ENCODE data around the gene PGAP6.
"Not testable (repeated sequence)": the region's sequence is repeated elsewhere in the genome, so short reads cannot be mapped to it uniquely, and the experiment has no call there.

PGAP6 gene

DNA sequence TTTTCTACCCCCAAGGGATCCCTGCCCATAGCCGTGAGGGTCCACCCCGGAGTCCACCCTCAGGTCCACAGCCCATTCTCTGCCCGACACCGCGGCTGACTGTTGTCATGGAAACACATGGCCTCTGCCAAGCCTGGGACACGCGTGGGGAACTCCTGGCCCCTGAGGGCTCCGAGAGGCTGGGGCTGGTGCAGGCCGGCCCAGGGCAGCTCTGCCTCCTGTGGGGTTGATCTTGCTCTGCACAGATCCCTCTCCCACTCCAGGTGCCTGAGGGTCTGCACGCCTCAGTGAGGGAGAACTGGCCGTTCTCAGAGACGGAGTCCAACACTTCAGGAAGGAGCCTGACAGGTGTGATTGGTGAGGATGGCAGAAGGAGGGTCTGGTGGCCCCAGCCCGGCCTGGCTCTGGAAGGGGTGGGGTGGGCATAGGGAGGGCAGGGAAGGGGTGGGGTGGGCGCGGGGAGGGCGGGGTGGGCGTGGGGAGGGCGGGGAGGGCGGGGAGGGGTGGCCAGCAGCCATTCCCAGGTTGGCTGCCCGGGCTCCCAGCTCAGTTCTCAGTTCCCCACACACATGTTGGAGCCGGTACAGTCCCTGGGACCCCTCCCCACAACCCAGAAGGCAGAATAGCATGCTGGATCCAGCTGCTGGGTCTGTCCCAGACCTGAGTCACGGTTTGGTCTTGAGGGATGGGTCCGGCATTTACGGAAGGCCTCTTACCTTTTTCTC is 17.9 kb downstream of the PGAP6 start:
- no peak for DNase-seq

DNA sequence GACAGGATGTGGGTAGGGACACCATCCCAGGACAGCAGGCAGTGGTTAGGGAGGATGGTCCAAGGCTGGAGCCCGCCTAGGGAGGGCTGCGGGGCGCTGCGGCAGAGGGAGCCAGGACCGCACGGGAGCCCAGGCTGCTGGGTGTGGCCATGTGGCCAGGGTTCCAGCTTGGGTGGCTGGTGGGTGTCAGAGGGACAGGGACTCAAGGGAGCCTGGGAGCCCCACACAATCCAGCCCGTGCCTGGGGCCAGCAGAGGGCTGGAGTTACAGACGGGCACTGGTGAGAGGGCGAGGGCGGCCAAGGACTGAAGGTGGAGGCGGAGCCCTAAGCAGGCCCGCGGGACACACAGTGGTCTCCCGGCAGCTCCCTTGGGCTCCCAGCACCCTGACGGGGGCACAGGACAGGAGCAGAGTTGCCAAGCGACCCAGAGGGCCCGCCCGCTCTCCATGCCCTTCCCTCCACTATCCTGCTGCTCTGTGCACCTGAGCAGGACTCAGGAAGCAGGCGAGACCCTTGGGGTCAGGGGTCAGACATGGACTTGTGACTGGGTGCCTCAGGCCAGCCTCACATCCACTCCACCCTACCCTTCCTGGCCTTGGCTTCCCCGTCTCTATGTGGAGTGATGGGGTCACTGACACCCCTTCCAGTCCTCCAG is 18.5 kb downstream of the PGAP6 start:
- no peak for DNase-seq

DNA sequence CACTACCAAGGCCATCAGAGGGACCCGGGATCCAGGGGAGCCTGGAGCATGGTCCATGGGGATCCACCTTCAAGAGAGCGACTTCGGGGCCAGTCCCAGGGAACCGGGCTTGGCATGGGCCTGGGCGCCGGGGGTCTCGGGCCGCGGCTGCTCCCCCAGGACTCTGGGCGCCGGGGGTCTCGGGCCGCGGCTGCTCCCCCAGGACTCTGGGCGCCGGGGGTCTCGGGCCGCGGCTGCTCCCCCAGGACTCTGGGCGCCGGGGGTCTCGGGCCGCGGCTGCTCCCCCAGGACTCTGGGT is 19.1 kb downstream of the PGAP6 start:
- DNase-seq = not testable (repeated sequence)

DNA sequence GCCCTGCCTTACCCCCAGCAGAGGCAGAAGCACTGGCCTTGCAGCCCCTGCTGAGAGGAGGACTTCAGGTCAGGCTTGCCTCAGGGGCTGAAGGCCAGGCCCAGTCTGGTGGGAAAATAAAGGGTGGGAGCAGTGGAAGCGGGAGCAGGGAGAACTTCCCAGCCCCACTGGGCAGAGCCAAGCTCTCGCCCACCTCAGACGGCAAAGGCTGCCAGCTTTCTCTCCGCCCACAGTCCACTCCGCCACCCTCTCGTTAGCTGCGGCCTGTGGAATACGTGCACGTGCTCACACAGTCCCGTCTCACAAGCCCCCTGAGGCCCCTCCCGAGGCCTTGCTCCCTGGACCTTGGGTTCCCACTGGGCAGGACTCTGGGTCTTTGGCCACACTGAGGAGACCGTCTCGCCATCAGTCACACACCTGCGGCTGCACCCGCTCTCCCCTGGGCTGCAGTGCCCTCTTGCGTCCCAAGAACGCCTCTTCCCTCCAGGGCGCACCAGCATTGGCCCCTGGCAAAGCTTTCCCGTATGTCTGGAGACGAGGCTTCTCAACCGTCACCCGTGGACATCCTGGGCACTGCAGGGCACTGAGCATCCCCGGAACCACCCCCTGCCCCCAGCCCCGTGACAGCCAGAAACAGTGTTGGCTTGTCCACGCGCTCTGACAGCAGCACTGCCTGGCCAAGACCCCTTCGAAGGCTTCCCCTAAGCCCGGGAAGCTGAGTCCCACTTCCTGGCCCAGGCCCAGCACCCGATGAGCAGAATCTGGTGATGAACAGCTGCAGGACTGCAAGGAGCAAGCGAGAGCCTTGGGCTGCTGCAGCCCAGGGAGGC is 19.7 kb downstream of the PGAP6 start:
- peak; percentile 68 for DNase-seq

DNA sequence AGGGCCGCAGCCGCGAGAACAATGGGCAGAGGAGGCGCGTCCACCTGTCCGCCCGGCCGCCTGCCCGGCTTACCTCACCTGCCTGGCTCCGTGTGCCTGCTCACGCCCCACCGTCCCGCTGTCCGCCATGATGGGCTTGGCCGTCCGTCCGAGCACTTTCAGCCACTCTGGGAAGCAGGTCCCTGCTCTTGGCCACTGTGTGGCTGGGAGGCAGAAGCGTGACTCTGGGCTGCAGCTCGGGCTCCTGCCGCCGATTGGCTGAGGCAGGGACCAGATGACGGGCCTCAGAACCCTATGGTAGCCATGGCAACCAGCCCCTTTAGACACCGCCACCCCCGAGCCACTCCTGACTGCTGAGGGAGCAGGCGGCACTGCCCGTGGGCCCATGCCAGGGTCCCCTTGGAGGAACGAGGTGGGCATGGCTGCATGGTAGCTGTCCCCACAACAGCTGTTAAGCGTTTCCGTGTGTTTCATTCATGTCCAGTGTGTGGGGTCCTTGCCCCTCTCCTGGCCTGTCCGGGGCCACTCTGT is 20.4 kb downstream of the PGAP6 start:
- DNase-seq = no peak

DNA sequence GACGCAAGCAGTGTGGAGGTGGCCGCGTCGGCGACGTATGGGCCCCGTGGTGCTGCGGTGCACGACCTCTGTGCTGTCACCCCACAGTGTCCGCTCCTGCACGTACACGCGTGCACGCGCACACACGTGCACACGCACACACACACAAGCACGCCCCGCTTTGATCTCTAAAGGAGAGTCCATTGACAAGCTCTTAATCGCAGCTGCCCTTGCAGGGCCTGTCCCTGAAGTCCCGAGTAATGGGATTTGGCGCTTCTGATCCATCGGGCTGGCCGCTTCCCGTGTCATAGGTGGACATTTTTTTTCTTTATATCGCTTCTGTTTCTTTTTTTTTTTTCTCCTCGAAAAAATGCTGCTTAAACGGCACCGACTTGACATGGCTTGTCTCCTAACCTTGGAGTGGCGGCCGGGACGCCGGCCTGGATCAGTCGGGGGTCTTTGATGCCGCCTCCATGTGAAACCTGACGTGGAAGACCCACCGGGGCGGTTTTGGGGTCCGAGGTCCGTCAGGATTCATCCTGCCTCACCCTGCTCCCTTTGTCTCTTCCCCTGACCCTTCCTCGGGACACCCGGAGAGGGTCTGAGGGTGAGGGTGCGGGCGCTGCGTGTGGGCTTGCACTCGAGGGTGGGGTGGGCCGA is 21.0 kb downstream of the PGAP6 start:
- no peak for DNase-seq

DNA sequence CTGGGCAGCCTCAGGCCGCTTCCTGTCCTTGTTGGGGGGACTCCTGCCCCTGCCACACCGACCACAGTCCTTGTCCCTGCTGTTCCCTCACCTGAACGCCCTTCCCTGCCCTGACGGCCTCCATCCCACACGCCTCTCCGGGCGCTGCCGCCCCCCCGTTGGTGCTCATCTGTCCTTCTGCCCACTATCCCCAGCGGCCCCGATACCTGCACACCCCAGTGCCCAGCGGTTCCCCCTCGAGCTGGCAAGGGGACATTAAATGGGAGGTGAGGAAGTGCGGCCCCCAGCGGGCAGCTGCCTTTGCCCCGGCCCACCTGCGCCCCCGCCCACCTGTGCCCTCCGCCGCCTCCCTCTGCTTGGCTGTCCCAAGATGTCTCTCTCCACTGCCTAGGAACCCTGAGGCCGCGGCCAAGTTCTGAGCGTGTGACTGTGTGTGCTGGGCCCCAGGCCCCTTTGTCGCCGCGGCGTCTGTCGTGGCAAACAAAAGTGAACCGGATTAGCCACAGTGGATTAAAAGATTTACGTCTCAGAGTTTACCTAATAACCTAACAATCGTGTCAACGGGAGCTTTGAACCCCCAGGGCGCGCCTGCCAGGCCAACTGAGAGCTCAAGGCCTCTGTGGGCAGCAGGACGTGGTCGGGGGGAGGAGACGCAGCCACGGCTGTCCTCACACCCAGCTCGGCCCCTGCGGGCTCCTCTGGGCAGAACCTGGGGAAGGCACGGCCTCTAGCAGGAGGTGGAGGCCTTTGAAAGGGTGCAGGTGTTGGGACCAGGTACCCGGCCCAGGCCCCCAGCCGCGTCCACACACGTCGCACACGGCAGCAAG is 21.7 kb downstream of the PGAP6 start:
- DNase-seq = no peak

DNA sequence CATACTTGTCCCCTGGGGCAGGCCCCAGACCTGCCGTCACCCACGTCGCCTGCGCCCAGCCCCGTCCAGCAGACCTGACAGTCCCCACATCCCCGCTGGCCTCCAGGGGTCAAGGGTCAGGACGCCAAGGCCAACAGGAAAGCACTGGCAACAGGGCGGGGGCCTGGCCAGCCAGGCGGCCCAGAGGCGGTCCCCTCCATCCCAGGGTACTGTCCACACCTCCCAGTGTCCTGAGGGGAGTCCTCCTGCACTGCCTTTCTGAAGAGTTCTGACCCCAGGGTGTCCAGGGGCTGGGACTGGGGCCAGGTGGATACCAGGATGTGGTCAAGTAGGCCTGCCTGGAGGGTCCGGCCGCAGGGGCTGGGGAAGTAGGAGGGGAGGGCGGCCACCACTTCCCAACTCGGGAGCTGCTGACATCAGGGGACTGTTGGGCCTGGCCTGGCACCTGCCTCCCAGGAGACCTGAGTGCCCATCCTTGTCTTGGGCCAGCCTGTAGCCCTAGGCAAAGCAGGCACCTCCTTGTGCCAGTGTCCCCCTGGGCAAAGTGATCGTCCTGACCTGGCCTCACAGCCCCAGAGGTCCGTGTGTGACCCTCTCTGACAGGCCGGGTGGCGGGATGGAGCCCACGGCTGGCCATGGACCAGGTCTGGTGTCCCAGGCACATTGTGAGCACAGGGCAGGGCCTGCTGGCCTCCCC is 22.6 kb downstream of the PGAP6 start:
- DNase-seq = no peak

DNA sequence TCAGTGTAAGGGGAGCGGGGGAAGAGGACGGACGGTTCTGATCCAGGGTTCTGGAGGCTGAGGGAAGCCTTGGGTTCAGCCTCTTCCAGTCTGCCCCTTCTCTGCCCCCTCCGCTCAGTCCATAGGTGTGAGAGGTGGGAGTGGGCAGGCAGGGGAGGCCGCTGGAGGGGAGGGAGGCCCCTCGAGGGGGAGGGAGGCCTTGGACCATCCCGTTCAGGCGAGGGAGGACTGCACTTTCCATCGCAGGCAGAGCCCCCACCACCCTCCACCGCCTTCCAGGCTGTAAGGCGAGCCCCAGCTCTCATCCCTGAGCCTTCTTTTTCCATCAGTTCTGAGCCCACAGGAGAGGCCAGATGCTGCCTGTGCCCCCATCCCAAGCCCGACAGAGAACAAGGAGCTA is 25.0 kb downstream of the PGAP6 start:
- no peak for DNase-seq

DNA sequence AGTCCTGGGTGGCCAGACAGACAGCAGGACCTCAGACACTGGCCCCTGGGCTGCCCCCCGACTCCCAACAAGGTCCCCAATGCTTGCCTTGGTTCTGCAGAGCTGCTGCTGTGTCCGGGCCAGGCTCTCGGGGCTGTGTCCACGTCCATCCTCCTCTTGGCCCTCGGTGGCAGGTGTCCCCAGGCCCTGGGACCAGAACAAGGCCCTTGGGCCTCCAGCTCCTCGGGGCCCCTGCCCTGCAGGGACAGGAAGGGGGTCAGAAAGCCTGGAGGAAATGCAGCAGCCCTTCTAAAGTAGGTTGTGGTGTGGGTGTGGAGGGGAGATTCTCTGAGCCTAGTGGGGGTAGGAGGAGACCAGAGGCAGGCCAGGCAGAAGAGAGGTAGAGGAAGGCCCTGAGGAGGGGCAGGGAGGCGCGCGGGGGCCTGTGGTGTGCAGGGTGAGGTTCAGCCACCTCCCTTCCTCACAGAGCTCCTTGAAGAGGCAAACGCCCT is 26.8 kb downstream of the PGAP6 start:
- DNase-seq = no peak

DNA sequence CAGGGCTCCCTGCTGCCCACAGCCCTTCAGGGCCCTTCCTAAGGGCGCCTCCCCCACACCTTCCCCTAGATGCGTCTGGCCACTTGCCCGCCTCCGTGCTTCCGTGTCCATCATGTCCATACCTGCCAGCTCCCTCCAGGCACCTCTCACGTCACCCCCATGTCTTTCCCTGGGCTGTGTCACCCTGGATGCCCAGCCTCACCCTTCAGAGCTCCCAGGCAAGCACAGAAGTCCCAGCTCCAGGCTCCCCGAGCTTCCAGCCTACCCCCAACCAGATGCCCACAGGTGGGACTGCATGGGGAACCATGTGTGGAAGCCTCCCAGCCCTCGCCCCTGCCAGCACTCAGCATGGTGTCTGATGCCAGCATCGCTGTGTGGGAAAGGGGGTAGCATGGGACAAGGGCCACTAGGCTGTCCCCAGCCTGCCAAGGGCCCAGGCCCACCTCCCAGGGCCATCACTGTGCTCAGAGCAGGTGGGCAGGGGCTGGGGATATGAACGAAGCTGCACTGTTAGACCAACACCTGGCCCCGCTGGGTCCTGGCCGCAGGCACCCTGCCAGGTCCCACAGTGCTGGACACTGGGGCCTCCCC is 27.4 kb downstream of the PGAP6 start:
- DNase-seq = no peak

DNA sequence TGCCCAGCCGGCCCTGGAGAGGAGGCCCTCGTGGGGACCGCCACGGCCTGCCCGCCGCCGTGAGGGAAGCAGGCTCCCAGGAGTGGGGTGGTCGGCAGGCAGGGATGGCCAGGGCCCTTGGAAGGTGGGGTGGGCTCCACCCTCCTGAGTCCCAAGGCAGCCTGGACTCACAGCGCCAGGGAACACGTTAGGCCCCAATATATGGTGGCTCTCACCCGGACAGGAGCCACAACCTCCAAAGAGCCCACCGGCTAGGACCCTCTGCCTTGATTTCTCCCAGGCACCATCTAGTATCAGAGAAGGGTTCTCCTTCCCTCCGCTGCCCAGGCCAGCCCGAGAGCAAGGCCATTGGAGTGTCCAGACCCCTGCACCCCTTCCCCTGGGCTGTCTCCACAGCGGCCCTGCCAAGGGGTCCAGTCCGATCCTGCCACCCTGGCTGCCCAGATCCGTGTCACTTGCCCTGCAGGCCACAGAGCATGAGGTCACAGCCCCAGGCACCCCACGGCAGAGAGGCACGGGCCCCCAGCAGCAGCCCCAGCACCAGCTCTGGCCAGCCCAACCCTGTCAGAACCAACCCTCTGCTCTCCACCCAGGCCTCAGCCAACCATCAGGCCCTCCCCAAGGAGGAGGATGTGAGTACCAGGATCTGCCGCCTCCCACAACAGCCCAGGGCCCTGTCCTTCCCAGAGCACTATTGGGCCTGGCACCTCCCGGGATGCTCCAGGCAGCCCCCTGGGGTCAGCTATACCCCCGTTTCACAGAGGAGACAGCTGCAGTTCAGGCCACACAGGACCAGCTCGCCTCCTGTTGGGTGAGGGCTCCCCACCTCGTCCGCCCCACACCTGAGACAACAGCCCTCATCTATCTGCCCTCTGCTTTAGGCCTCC is 28.1 kb downstream of the PGAP6 start:
- DNase-seq = no peak

DNA sequence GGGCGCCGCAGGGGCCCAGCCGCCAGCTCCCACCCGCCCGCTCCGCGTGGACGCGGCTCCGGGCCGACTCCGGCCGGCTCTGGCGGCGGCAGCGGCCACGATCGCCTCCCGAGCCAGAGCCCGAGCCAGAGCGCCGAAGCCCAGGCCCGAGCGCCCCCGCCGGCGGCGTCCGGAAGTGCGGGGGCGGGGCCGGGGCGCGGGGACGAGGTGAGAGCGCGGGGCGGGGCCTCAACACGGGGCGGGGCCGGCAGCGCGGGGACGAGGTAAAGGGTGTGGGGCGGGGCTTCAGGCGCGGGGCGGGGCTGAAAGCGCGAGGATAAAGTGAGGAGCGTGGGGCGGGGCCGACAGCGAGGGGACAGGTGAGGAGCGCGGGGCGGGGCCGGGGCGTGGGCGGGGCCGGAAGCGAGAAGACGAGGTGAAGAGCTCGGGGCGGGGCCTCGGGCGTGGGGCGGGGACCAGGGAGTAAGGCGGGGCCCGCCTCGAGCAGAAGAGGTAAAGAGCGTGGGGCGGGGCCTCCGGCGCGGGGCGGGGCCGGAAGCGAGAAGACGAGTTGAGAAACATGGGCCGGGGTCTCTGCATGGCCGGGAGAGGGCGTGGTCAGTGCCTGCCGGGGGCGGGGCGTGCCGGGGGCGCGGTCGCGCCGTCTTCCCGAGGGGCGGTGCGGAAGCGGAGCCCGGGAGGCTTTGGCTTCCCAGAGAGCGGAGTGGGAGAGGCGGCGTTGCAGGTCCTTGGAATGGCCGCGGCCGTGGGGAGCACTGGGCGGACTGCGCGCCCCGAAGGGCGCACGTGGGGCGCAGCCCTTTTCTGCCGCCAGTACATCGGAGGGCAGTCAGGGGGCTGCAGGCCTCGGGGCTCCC is 29.0 kb downstream of the PGAP6 start, which contains the start of gene AXIN1:
AXIN1 (minus strand) TSS at position 177 of the 857 bp plus-strand sequence. CDS start 5,698 bp downstream, outside the sequence.
- DNase-seq = peak; percentile 81

DNA sequence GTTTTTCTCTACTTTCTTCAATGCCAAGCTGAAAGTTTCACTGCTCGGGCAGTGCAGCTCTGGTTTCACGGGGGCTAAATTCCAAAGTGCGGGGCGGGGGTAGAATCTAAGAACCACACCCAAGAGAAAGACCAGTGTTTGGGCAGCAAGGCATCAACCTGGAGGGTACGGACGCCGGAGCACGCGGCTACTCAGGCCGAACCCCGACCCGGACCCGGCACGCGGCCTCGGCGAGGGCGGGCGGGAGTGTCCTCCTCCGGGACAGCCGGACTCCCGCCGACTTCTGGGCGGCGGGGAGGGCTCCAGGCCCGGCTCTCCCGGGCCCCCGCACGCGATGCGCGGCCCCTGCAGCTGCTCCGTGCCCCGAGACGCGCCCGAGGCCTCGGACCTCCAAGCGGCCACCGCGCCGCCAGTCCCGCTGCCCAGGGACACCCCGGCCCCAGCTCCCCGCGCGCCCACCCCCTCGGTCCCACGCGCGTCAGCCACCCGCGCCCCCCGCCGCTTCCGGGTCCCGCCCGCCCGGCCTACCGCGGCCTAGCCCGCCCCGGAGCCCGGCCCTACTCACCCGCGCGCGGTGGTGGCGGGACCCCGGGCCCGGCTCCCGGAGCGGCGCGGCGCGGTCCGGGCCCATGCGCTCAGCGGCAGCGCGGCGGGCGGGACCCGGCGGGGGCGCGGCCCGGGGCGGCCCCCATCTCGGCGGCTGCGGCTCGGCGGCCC is 29.8 kb downstream of the PGAP6 start:
- no peak for DNase-seq

DNA sequence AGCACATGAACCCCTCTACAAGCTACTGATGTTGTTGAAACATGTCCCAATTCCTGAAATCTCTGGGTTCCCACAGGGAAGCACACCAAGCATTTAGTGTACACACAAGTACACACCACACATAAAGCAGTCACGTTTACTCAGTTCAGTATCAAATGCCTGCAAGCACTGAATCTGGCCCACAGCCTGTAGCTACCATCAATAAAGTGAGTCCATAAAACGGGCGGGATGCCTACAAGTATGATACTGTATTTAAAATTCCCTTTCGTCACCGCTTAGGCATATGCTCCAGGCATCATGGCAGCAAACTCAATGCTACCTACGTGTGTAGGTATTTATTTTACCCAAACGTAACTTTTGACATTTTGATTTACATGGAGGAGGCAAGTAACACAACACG is 31.6 kb downstream of the PGAP6 start:
- DNase-seq = no peak

DNA sequence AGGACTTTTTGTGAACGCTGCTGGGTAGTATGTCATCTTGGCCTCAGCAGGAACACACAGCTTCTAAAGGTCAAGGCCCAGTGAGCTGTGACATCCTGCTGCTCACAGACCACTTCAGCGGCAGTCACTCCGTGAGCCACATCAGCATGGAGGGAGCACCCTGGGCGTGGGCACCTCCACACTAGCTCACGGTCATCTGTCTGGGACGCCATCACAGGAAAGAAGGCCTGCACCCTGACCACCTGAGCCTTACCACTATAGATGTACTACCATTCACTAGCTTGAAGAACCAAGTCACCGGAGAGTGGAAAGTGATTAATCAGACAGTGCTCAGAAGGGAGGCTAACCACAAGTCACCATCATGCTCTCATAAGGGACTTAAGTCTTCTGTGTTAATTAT is 32.6 kb downstream of the PGAP6 start:
- no peak for DNase-seq

DNA sequence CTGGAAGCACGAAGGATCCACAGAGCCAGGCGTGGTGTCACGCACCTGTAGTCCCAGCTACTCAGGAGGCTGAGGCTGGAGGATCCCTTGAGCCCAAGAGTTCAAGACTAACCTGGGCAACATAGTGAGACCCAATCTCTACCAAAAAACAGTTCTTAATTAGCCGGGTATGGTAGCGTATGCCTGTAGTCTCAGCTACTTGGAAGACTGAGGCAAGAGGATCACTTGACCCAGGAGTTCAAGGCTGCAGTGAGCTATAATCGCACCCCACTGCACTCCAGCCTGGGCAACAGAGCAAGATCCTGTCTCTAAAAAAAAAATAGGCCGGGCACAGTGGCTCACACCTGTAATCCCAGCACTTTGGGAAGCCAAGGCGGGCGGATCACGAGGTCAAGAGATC is 33.3 kb downstream of the PGAP6 start:
- not testable (repeated sequence) for DNase-seq

DNA sequence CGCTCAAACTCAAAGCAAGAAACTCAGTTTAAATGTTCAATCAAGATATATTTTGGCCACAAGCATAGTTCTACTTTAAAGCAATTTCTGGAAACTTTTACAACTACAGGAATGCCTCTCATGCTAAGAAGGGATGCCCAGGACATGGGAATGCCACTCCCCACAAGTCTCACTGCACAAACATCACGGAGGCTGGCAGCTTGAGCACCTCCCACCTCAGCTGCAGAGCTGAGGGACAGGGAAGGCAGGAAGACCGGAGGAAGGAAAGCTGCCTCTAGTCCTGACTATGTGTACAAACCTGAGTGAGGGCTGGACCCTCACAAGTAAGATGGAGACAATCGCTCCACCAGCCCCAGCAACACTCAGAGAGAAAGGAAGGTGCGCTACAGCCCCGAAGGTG is 34.6 kb downstream of the PGAP6 start:
- no peak for DNase-seq

Data from GDM1 (cell line).